ENCODE results near the gene ATP5PO. TPM values are rescaled to one million over a fixed set of nuclear protein-coding genes. Genes with fewer than 3 reads are reported as not detected.

The ATP5PO gene
- total and polyA plus RNA-seq, 3 donors from 2014 or later: 127 to 279 (median 136) TPM

GRCh38 chr21:33904041-33904440 is 11.6 kb downstream of the ATP5PO start:
- TF ChIP-seq CTCF (IDR thresholded peaks at IDR 0.05) (no peak), POLR2A (IDR thresholded peaks at IDR 0.05) (no peak)
- peaks cover 8% of the 10 kb centered on the region for H3K4me1 ChIP-seq
- 44% methylated on average over 5 of the region's 5 CpGs for WGBS, 2 donors
- H3K9me3 ChIP-seq: no peaks in the 10 kb centered on the region
- H3K27me3 ChIP-seq: no peaks in the 10 kb centered on the region
- no peak overlapping the region for H3K4me3 ChIP-seq
- intact Hi-C loops (cut with DNase I; ENCODE audit: low total_unique reads): no loop called here
- peak; percentile 86 for DNase-seq
- no peaks in the 10 kb centered on the region for H3K36me3 ChIP-seq (ENCODE audit: low read depth, missing control alignments)
- peak overlapping the region; percentile 13 to 18 for H3K27ac ChIP-seq

GRCh38 chr21:33902349-33902748 is 13.3 kb downstream of the ATP5PO start:
- Histone ChIP-seq H3K4me3 (no peak overlapping the region), H3K9me3 (no peaks in the 10 kb centered on the region), H3K4me1 (peaks cover 8% of the 10 kb centered on the region), H3K27ac (no peak overlapping the region), H3K27me3 (no peaks in the 10 kb centered on the region), H3K36me3 (ENCODE audit: low read depth, missing control alignments) (no peaks in the 10 kb centered on the region)
- intact Hi-C loops (cut with DNase I; ENCODE audit: low total_unique reads): no loop called here
- TF ChIP-seq CTCF (IDR thresholded peaks at IDR 0.05): no peak
- no peak for TF ChIP-seq POLR2A (IDR thresholded peaks at IDR 0.05)
- WGBS, 2 donors: 98 to 99% methylated on average over 6 of the region's 6 CpGs
- DNase-seq: no peak

GRCh38 chr21:33901412-33902288 is 14.0 kb downstream of the ATP5PO start:
- peak; percentile 51 for DNase-seq
- Histone ChIP-seq H3K4me1 (peaks cover 8% of the 10 kb centered on the region), H3K4me3 (no peak overlapping the region), H3K9me3 (no peaks in the 10 kb centered on the region), H3K27me3 (no peaks in the 10 kb centered on the region), H3K27ac (no peak overlapping the region), H3K36me3 (ENCODE audit: low read depth, missing control alignments) (no peaks in the 10 kb centered on the region)
- intact Hi-C loops (cut with DNase I; ENCODE audit: low total_unique reads): no loop called here
- no peak for TF ChIP-seq POLR2A (IDR thresholded peaks at IDR 0.05)
- TF ChIP-seq CTCF (IDR thresholded peaks at IDR 0.05): peak in 2 of 3 experiments; percentile 40 to 44
- WGBS, 2 donors: 76 to 91% methylated on average over 7 to 13 of the region's 13 CpGs

- 67 to 80% methylated on average over 3 to 5 of the region's 5 CpGs for WGBS, 2 donors
- DNase-seq: no peak
Measured at GRCh38 chr21:33899199-33899598, 16.4 kb downstream of the ATP5PO start.

More at GRCh38 chr21:33899199-33899598, 16.4 kb downstream of the ATP5PO start:
- peak overlapping the region in 1 of 2 donors; percentile 0 for H3K27ac ChIP-seq
- no peaks in the 10 kb centered on the region for H3K27me3 ChIP-seq
- TF ChIP-seq POLR2A (IDR thresholded peaks at IDR 0.05) (no peak), CTCF (IDR thresholded peaks at IDR 0.05) (no peak)
- no peak overlapping the region for H3K4me3 ChIP-seq
- H3K36me3 ChIP-seq (ENCODE audit: low read depth, missing control alignments): no peaks in the 10 kb centered on the region
- peaks cover 8% of the 10 kb centered on the region for H3K4me1 ChIP-seq
- intact Hi-C loops (cut with DNase I; ENCODE audit: low total_unique reads): no loop called here
- no peaks in the 10 kb centered on the region for H3K9me3 ChIP-seq
